Astrocyte (in vitro differentiated cells and primary cell): Measurements from ENCODE around the gene CARS2. TPM values are rescaled to one million over a fixed set of nuclear protein-coding genes. Genes with fewer than 3 reads are reported as not detected.

ENCODE experiments used
- DNase-seq: peaks from one replicate; pipeline ENCODE4 v3.0.0-alpha.2; 2010; ENCODE audit warnings: low read depth
- FAIRE-seq: peaks from 2 replicates; lab custom pipeline; 2011; peaks lifted over from hg19 to GRCh38; lab: Jason Lieb, UNC
- H2AFZ ChIP-seq: 2 replicates; pipeline ENCODE4 v1.6.0; 2012; ENCODE audit warnings: low read depth, low read length, inconsistent platforms
- H3K27ac ChIP-seq: 2 replicates; pipeline ENCODE4 v1.5.1; 2011; ENCODE audit warnings: low read depth, low read length, inconsistent platforms
- H3K27me3 ChIP-seq: 2 replicates; pipeline ENCODE4 v1.6.0; 2011; ENCODE audit warnings: low read length, inconsistent platforms; ENCODE audit not compliant: insufficient read depth
- H3K36me3 ChIP-seq: 2 replicates; pipeline ENCODE4 v1.5.1; 2011; ENCODE audit warnings: low read length, inconsistent platforms; ENCODE audit not compliant: insufficient read depth
- H3K4me1 ChIP-seq: 2 replicates; pipeline ENCODE4 v1.5.1; 2011; ENCODE audit warnings: low read length, inconsistent platforms; ENCODE audit not compliant: insufficient read depth
- H3K4me2 ChIP-seq: 2 replicates; pipeline ENCODE4 v1.6.0; 2012; ENCODE audit warnings: low read length, inconsistent platforms
- H3K4me3 ChIP-seq: 2 replicates; pipeline ENCODE4 v1.5.1; 2011; ENCODE audit warnings: low read depth, mild to moderate bottlenecking, low read length, inconsistent platforms; ENCODE audit not compliant: insufficient read depth
- H3K79me2 ChIP-seq: 2 replicates; pipeline ENCODE4 v1.6.0; 2012; ENCODE audit warnings: mild to moderate bottlenecking, low read length, inconsistent platforms; ENCODE audit not compliant: insufficient read depth
- H3K9ac ChIP-seq: 2 replicates; pipeline ENCODE4 v1.6.0; 2012; ENCODE audit warnings: mild to moderate bottlenecking, low read length, inconsistent platforms
- H3K9me3 ChIP-seq: 2 replicates; pipeline ENCODE4 v1.5.1; 2012; ENCODE audit warnings: low read depth, mild to moderate bottlenecking, low read length, inconsistent platforms; ENCODE audit not compliant: insufficient read depth
- H4K20me1 ChIP-seq: 2 replicates; pipeline ENCODE4 v1.6.0; 2012; ENCODE audit warnings: low read length, inconsistent platforms; ENCODE audit not compliant: insufficient read depth
- H3K27ac Mint-ChIP-seq: one replicate; pipeline ENCODE4 v1.8.0; 2021; ENCODE audit warnings: mild to moderate bottlenecking, mixed read lengths; ENCODE audit not compliant: unreplicated experiment
- H3K27me3 Mint-ChIP-seq: one replicate; pipeline ENCODE4 v1.8.0; 2021; ENCODE audit warnings: low read depth, mixed read lengths; ENCODE audit not compliant: unreplicated experiment
- H3K36me3 Mint-ChIP-seq: one replicate; pipeline ENCODE4 v1.8.0; 2021; ENCODE audit warnings: low read depth, mixed read lengths; ENCODE audit not compliant: unreplicated experiment
- H3K4me1 Mint-ChIP-seq: one replicate; pipeline ENCODE4 v1.8.0; 2021; ENCODE audit warnings: low read depth, mixed read lengths; ENCODE audit not compliant: unreplicated experiment
- H3K4me3 Mint-ChIP-seq: one replicate; pipeline ENCODE4 v1.8.0; 2021; ENCODE audit warnings: mild to moderate bottlenecking, moderate library complexity, mixed read lengths; ENCODE audit not compliant: unreplicated experiment
- H3K9me3 Mint-ChIP-seq: one replicate; pipeline ENCODE4 v1.8.0; 2021; ENCODE audit warnings: mild to moderate bottlenecking, mixed read lengths; ENCODE audit not compliant: unreplicated experiment
- CTCF ChIP-seq: IDR thresholded peaks from 2 replicates; pipeline ENCODE4 v1.5.1; 2011; ENCODE audit warnings: low read depth, mild to moderate bottlenecking, inconsistent platforms, low read length, moderate library complexity; ENCODE audit not compliant: insufficient read depth
- EZH2 ChIP-seq: IDR thresholded peaks from 2 replicates; pipeline ENCODE4 v1.6.1; 2012; ENCODE audit warnings: mild to moderate bottlenecking, low read length, inconsistent platforms; ENCODE audit not compliant: insufficient read depth
- total RNA-seq: library from RNA; stranded (reverse); gene quantifications from 2 replicates; pipeline ENCODE4 v1.2.1, GENCODE V29; 2021

CARS2 gene
- total RNA-seq, 1 donor from 2014 or later: 51.4 TPM

GRCh38 chr13:110652764-110653163, 53.2 kb downstream of the CARS2 start:
- Histone ChIP-seq H2AFZ (no peak overlapping the region), H3K27me3 (no peaks in the 10 kb centered on the region), H3K4me3 (no peak overlapping the region), H3K9ac (no peak overlapping the region), H3K27ac (no peak overlapping the region), H3K4me1 (no peaks in the 10 kb centered on the region), H3K36me3 (peaks cover 13% of the 10 kb centered on the region), H4K20me1 (peaks cover 15% of the 10 kb centered on the region), H3K79me2 (no peaks in the 10 kb centered on the region), H3K9me3 (no peaks in the 10 kb centered on the region), H3K4me2 (no peak overlapping the region)
- Mint-ChIP-seq H3K9me3 (no peaks in the 10 kb centered on the region), H3K4me3 (no peak overlapping the region), H3K36me3 (peaks cover 15% of the 10 kb centered on the region), H3K27ac (no peak overlapping the region), H3K4me1 (peaks cover 5% of the 10 kb centered on the region), H3K27me3 (no peaks in the 10 kb centered on the region)
- DNase-seq: no peak
- TF ChIP-seq CTCF: no peak
- TF ChIP-seq EZH2: no peak
- FAIRE-seq: no peak

- Mint-ChIP-seq H3K4me1 (peaks cover 7% of the 10 kb centered on the region), H3K27ac (no peak overlapping the region), H3K36me3 (peaks cover 12% of the 10 kb centered on the region), H3K9me3 (no peaks in the 10 kb centered on the region), H3K27me3 (no peaks in the 10 kb centered on the region), H3K4me3 (no peak overlapping the region)
- Histone ChIP-seq H3K79me2 (no peaks in the 10 kb centered on the region), H3K4me3 (no peak overlapping the region), H3K36me3 (peaks cover 13% of the 10 kb centered on the region), H3K9ac (no peak overlapping the region), H3K4me1 (no peaks in the 10 kb centered on the region), H3K4me2 (no peak overlapping the region), H3K9me3 (no peaks in the 10 kb centered on the region), H2AFZ (no peak overlapping the region), H4K20me1 (peaks cover 15% of the 10 kb centered on the region), H3K27me3 (no peaks in the 10 kb centered on the region), H3K27ac (no peak overlapping the region)
- TF ChIP-seq EZH2 (no peak), CTCF (no peak)
- FAIRE-seq (no peak), DNase-seq (no peak)
Observed at GRCh38 chr13:110652231-110652730, 53.6 kb downstream of the CARS2 start.

GRCh38 chr13:110651726-110652230, 54.1 kb downstream of the CARS2 start:
- Histone ChIP-seq H3K4me3 (no peak overlapping the region), H2AFZ (no peak overlapping the region), H4K20me1 (peaks cover 15% of the 10 kb centered on the region), H3K9me3 (no peaks in the 10 kb centered on the region), H3K27me3 (no peaks in the 10 kb centered on the region), H3K9ac (no peak overlapping the region), H3K4me1 (no peaks in the 10 kb centered on the region), H3K4me2 (no peak overlapping the region), H3K27ac (no peak overlapping the region), H3K79me2 (no peaks in the 10 kb centered on the region), H3K36me3 (peaks cover 13% of the 10 kb centered on the region)
- DNase-seq: no peak
- TF ChIP-seq EZH2: no peak
- TF ChIP-seq CTCF: no peak
- peaks cover 9% of the 10 kb centered on the region for H3K36me3 Mint-ChIP-seq
- H3K4me3 Mint-ChIP-seq: no peak overlapping the region
- H3K27ac Mint-ChIP-seq: no peak overlapping the region
- no peak for FAIRE-seq
- no peaks in the 10 kb centered on the region for H3K9me3 Mint-ChIP-seq
- H3K27me3 Mint-ChIP-seq: no peaks in the 10 kb centered on the region
- peaks cover 7% of the 10 kb centered on the region for H3K4me1 Mint-ChIP-seq
